Thyroid gland (tissue), 4 donors: ENCODE measurements around the gene CHAD. TPM values are rescaled to one million over a fixed set of nuclear protein-coding genes. Genes with fewer than 3 reads are reported as not detected.

Experiments
- DNase-seq, 2 donors: peaks; one replicate each; pipeline ENCODE4 v3.0.0-alpha.2; 2019
- H3K27ac ChIP-seq, 3 donors: fragments of 200-600 bp; sonication (generic); 1 replicate in 2 of 3; 2 replicates in 1 of 3; pipeline ENCODE4 v1.5.1; 2016 to 2019; ENCODE audit warnings: mild to moderate bottlenecking in 1 of 3, moderate library complexity in 1 of 3
- H3K27me3 ChIP-seq: fragments of 200-600 bp; sonication (generic); one replicate; pipeline ENCODE4 v1.5.1; 2019
- H3K36me3 ChIP-seq, 2 donors: fragments of 200-600 bp; sonication (generic); one replicate each; pipeline ENCODE4 v1.5.1; 2016 to 2019
- H3K4me1 ChIP-seq, 2 donors: fragments of 200-600 bp; sonication (generic); one replicate each; pipeline ENCODE4 v1.5.1; 2017 to 2019
- H3K4me3 ChIP-seq, 3 donors: fragments of 200-600 bp; sonication (generic); replicated peaks in 1 of 3; 1 replicate in 2 of 3; 2 replicates in 1 of 3; pipeline ENCODE4 v1.5.1; 2016; ENCODE audit warnings: mild to moderate bottlenecking in 1 of 3
- H3K9me3 ChIP-seq: fragments of 200-600 bp; sonication (generic); one replicate; pipeline ENCODE4 v1.5.1; 2017
- POLR2A ChIP-seq, 2 donors: fragments of 450-650 bp; IDR thresholded peaks; one replicate each; pipeline ENCODE4 v1.6.1; 2017; ENCODE audit warnings: antibody characterized with exemption in 2 of 2, mild to moderate bottlenecking in 2 of 2, moderate library complexity in 1 of 2
- WGBS, 2 donors: methylation state at CpG; one replicate each; pipeline ENCODE4 v1.1.5; 2017; 5-methylcytosine and 5-hydroxymethylcytosine counted together
- intact Hi-C: fragments of 100-400 bp; cut with DNase I; formaldehyde crosslinking; loops from one replicate; pipeline ENCODE4 v1.15.1; 2023
- total RNA-seq, 4 donors: library from RNA; depleted of rRNA; stranded (reverse); fragments of >200 nt; gene quantifications; one replicate each; pipeline ENCODE4 v1.2.3, GENCODE V29; 2016
- TF ChIP-seq, protein P1 (sequence below), 6 experiments: fragments of 200-600 bp in 3 of 6; fragments of 450-650 bp in 3 of 6; sonication (generic) in 3 of 6; IDR thresholded peaks; one replicate each; pipeline ENCODE4 v1.5.1; 2016 to 2019; ENCODE audit warnings: antibody characterized with exemption in 6 of 6, mild to moderate bottlenecking in 2 of 6, inconsistent platforms in 1 of 6, moderate library complexity in 1 of 6

Gene CHAD
- total RNA-seq, 4 donors from 2014 or later: 0.67 TPM; not detected in 3

DNA sequence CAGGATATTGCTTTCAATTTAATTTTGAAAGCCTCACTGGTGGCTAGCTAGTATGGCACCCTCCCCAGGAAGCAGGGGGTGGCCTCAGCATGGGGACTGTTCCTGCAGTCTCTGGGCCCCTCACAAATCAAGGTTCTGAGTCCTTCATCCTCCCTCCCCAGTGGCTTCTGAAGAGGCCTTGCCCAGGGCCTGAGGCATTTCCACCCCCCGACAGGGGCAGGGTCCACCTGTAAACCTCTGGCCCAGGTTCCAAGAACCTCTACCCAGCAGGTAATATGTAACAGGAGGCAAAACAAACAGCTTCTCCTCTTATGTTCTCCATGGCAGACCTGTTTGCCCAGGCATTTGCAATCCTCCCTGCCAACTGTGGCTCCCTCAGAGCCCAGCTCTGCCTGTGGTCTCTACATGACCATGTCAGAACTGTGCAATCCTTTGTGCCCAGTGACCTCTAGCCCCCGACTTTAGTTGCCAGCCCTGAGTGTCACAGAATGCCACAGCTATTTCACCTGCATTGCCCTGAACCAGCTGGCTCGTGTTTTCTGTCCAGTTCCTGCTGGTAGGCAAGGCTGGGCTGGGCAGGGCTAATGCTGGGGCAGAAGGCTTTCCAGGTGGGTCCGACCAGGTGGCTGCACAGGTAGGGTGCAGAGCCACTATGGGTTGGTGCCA lies 28.4 kb downstream of the CHAD start:
- H3K27ac ChIP-seq: peak overlapping the region; percentile 80 to 89 (median 89)
- intact Hi-C loops: no loop called here
- WGBS, 2 donors: 25 to 51% methylated on average over 3 to 4 of the region's 4 CpGs
- peak in 1 of 2 donors; percentile 33 for TF ChIP-seq POLR2A (IDR thresholded peaks at IDR 0.05)
- TF ChIP-seq, protein P1, sequence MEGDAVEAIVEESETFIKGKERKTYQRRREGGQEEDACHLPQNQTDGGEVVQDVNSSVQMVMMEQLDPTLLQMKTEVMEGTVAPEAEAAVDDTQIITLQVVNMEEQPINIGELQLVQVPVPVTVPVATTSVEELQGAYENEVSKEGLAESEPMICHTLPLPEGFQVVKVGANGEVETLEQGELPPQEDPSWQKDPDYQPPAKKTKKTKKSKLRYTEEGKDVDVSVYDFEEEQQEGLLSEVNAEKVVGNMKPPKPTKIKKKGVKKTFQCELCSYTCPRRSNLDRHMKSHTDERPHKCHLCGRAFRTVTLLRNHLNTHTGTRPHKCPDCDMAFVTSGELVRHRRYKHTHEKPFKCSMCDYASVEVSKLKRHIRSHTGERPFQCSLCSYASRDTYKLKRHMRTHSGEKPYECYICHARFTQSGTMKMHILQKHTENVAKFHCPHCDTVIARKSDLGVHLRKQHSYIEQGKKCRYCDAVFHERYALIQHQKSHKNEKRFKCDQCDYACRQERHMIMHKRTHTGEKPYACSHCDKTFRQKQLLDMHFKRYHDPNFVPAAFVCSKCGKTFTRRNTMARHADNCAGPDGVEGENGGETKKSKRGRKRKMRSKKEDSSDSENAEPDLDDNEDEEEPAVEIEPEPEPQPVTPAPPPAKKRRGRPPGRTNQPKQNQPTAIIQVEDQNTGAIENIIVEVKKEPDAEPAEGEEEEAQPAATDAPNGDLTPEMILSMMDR (IDR thresholded peaks at IDR 0.05): peak in 1 of 6 experiments; percentile 15
- H3K4me1 ChIP-seq: peaks cover 49 to 55% of the 10 kb centered on the region in 2 donors
- no peaks in the 10 kb centered on the region for H3K27me3 ChIP-seq
- no peak overlapping the region for H3K4me3 ChIP-seq
- DNase-seq: peak; percentile 85 to 86
- no peaks in the 10 kb centered on the region for H3K9me3 ChIP-seq
- H3K36me3 ChIP-seq: no peaks in the 10 kb centered on the region

DNA sequence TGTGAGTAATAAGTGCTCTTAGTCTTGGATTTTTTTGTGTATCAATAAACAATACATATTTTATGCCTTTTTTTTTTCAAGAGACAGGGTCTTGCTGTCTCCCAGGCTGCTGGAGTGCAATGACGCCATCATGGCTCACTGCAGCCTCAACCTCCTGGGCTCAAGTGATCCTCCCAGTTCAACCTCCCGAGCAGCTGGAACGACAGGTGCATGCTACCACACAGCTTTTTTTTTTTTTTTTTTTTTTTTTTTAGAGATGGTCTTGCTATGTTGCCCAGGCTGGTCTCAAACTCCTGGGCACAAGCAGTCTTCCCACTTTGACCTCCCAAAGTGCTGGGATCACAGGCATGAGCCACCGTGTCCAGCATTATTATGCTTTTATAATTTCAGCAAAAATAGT lies 29.7 kb downstream of the CHAD start:
- DNase-seq: no peak
- WGBS, 2 donors: 85 to 88% methylated on average over 4 of the region's 4 CpGs
- no peaks in the 10 kb centered on the region for H3K9me3 ChIP-seq
- no peaks in the 10 kb centered on the region for H3K36me3 ChIP-seq
- intact Hi-C loops: no loop called here
- no peak overlapping the region for H3K4me3 ChIP-seq
- peaks cover 45 to 51% of the 10 kb centered on the region in 2 donors for H3K4me1 ChIP-seq
- H3K27me3 ChIP-seq: no peaks in the 10 kb centered on the region
- H3K27ac ChIP-seq: peak overlapping the region in 2 of 3 donors; percentile 80 to 89
- TF ChIP-seq, protein P1 (IDR thresholded peaks at IDR 0.05): no peak
- no peak for TF ChIP-seq POLR2A (IDR thresholded peaks at IDR 0.05)

DNA sequence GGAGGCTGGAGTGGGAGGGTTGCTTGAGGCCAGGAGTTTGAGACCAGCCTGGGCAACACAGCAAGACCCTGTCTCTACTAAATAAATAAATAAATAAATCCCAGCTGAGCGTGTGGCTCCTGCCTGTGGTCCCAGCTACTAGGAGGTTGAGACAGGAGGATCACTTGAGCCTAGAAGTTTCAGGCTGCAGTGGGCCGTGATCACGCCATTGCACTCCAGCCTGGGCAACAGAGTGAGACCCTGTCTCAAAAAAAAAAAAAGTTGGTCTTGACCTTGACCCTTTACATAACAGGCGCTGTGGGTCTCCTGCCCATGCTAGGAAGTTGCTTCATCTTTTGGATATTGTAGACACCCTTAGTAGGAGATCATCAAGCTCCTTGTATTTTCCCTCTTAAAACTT lies 31.3 kb downstream of the CHAD start:
- H3K27ac ChIP-seq: no peak overlapping the region
- TF ChIP-seq POLR2A (IDR thresholded peaks at IDR 0.05): no peak
- TF ChIP-seq, protein P1 (IDR thresholded peaks at IDR 0.05): no peak
- WGBS, 2 donors: 95 to 99% methylated on average over 4 of the region's 4 CpGs
- H3K9me3 ChIP-seq: no peaks in the 10 kb centered on the region
- H3K4me3 ChIP-seq: no peak overlapping the region
- no peaks in the 10 kb centered on the region for H3K27me3 ChIP-seq
- H3K4me1 ChIP-seq: peaks cover 33 to 39% of the 10 kb centered on the region in 2 donors
- no peaks in the 10 kb centered on the region for H3K36me3 ChIP-seq
- intact Hi-C loops: no loop called here
- no peak for DNase-seq

DNA sequence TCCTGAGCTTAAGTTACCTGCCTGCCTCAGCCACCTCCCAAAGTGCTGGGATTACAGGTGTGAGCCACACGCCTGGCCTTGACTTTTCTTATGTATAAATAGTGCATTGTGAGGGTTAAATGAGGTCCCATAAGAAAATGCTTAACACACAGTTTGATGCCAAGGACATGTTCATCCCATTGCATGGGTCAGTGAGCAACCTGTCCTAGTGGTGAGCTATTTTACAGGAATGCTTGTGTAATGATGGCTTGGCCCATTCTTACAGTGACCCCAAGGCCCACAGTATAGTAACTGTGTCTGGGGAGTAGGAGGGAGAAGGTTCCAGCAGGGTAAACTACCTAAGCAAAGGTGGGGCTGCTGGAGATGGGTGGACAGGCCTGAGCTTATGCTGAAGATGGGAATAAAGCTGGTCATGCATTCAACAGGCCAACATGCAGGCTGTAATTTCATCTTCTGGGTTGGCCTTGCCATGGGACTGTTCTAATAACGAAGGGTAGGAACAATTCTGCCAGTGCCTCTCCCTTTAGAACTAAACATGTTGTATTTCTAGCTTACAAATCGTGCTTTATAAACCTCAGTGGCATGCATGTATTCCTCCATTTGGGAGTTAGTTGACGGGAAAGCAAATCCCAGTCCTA lies 36.4 kb downstream of the CHAD start:
- intact Hi-C loops: no loop called here

More for the DNA sequence above, 36.4 kb downstream of the CHAD start:
- DNase-seq: no peak
- Histone ChIP-seq H3K27ac (peak overlapping the region; percentile 16 to 51 (median 47)), H3K36me3 (no peaks in the 10 kb centered on the region), H3K9me3 (no peaks in the 10 kb centered on the region), H3K4me1 (peaks cover 49 to 51% of the 10 kb centered on the region in 2 donors), H3K27me3 (no peaks in the 10 kb centered on the region), H3K4me3 (no peak overlapping the region)
- 61 to 83% methylated on average over 4 of the region's 4 CpGs for WGBS, 2 donors
- TF ChIP-seq POLR2A (IDR thresholded peaks at IDR 0.05): no peak
- TF ChIP-seq, protein P1 (IDR thresholded peaks at IDR 0.05): no peak
